K562 (cell line): Measurements from ENCODE around the gene MED31. TPM values are rescaled to one million over a fixed set of nuclear protein-coding genes. Genes with fewer than 3 reads are reported as not detected.

Experiments
- ATAC-seq: fragments of 200-7000 bp; cut with Tn5 transposase; 3 replicates; pipeline ENCODE4 v1.9.1; 2020; ENCODE audit warnings: moderate library complexity
- BruUV-seq: library from RNA; stranded (reverse); fragments of 400-500 nt; replicated peaks from 2 replicates; lab custom pipeline; 2021; lab: Mats Ljungman, UMichigan
- CTCF ChIA-PET: fragments of 300-600 bp; formaldehyde crosslinking; extraction: SDS; loops from one replicate; lab custom pipeline; 2021; ENCODE audit warnings: low intra/inter-chr PET ratio; lab: Yijun Ruan, JAX
- POLR2A ChIA-PET: fragments of 300-600, 350-650 bp; sonication (Branson Sonifier 250); formaldehyde crosslinking; extraction: SDS; loops from one replicate; lab custom pipeline; 2021; ENCODE audit warnings: antibody characterized with exemption, inconsistent platforms; lab: Yijun Ruan, JAX
- DNase-seq, 4 experiments: peaks; one replicate each; pipeline versions ENCODE4 v3.0.0 to v3.0.0-alpha.2; 2011 to 2018; ENCODE audit warnings: low spot score in 3 of 4, mixed read lengths in 3 of 4; ENCODE audit errors: extremely low read depth in 1 of 4
- FAIRE-seq: peaks from 2 replicates; lab custom pipeline; 2011; peaks lifted over from hg19 to GRCh38; lab: Jason Lieb, UNC
- H2AFZ ChIP-seq: 2 replicates; pipeline ENCODE4 v1.6.0; 2011; ENCODE audit warnings: low read depth, low read length, control low read depth, inconsistent platforms
- H3K27ac ChIP-seq: fragments of 200-600 bp; 3 replicates; pipeline ENCODE4 v1.8.0; 2011; ENCODE audit warnings: low read depth, mild to moderate bottlenecking, control low read depth, inconsistent platforms, low read length, moderate library complexity, mixed read lengths; ENCODE audit errors: extremely low read depth
- H3K27me3 ChIP-seq, 2 experiments: fragments of 300-600 bp in 1 of 2; 2 replicates in 1 of 2; 3 replicates in 1 of 2; pipeline versions ENCODE4 v1.6.0 to v1.8.0; 2011; ENCODE audit warnings: inconsistent platforms in 2 of 2, low read length in 2 of 2, mild to moderate bottlenecking in 1 of 2, mixed read lengths in 1 of 2, moderate library complexity in 1 of 2; ENCODE audit not compliant: control insufficient read depth in 2 of 2, insufficient read depth in 2 of 2
- H3K36me3 ChIP-seq: fragments of 300-600 bp; 3 replicates; pipeline ENCODE4 v1.8.0; 2011; ENCODE audit warnings: mild to moderate bottlenecking, low read length, inconsistent platforms; ENCODE audit not compliant: control insufficient read depth, insufficient read depth
- H3K4me1 ChIP-seq, 2 experiments: fragments of 200-600 bp in 1 of 2; replicated peaks in 1 of 2; 2 replicates in 1 of 2; 3 replicates in 1 of 2; pipeline versions ENCODE4 v1.5.1 to v1.8.0; 2011; ENCODE audit warnings: inconsistent platforms in 2 of 2, low read length in 2 of 2, mild to moderate bottlenecking in 1 of 2, mixed read lengths in 1 of 2, moderate library complexity in 1 of 2; ENCODE audit not compliant: control insufficient read depth in 2 of 2, insufficient read depth in 2 of 2
- H3K4me2 ChIP-seq: 2 replicates; pipeline ENCODE4 v1.6.1; 2011; ENCODE audit warnings: low read length, control low read depth, inconsistent platforms, mixed read lengths; ENCODE audit not compliant: insufficient read depth
- H3K4me3 ChIP-seq: fragments of 200-600 bp; sonication (generic), shearing (Covaris generic); 2 replicates; pipeline ENCODE4 v1.5.1; 2016; ENCODE audit warnings: control low read depth, inconsistent platforms
- H3K79me2 ChIP-seq: fragments of 200-600 bp; 3 replicates; pipeline ENCODE4 v1.8.0; 2011; ENCODE audit warnings: low read length, inconsistent platforms; ENCODE audit not compliant: control insufficient read depth, insufficient read depth
- H3K9ac ChIP-seq, 2 experiments: 2 replicates each; pipeline versions ENCODE4 v1.6.0 to v1.6.1; 2011; ENCODE audit warnings: low read depth in 2 of 2, low read length in 2 of 2, control low read depth in 1 of 2, inconsistent platforms in 1 of 2, mild to moderate bottlenecking in 1 of 2, mixed read lengths in 1 of 2; ENCODE audit not compliant: insufficient read depth in 1 of 2
- H3K9me1 ChIP-seq: one replicate; pipeline ENCODE4 v1.6.0; 2011; ENCODE audit warnings: inconsistent platforms, mild to moderate bottlenecking, low read length, moderate library complexity; ENCODE audit not compliant: control insufficient read depth, insufficient read depth
- H3K9me3 ChIP-seq: replicated peaks from 2 replicates; pipeline ENCODE4 v1.5.1; 2011; ENCODE audit warnings: low read depth, low read length, inconsistent platforms; ENCODE audit not compliant: control insufficient read depth, insufficient read depth
- H4K20me1 ChIP-seq: replicated peaks from 2 replicates; pipeline ENCODE4 v1.6.1; 2011; ENCODE audit warnings: low read length, inconsistent platforms, mixed read lengths; ENCODE audit not compliant: control insufficient read depth, insufficient read depth
- CBX8 ChIP-seq: fragments of 200-600 bp; sonication (generic); IDR thresholded peaks from 2 replicates; pipeline ENCODE4 v1.6.1; 2012; ENCODE audit warnings: borderline replicate concordance, mixed run types, low read depth, mild to moderate bottlenecking, moderate library complexity, mixed read lengths, low read length, control low read depth, inconsistent platforms; ENCODE audit not compliant: poor library complexity, severe bottlenecking; ENCODE audit errors: extremely low read depth
- CCNT2 ChIP-seq: IDR thresholded peaks from 2 replicates; pipeline ENCODE4 v1.6.1; 2011; ENCODE audit warnings: borderline replicate concordance, low read depth, mild to moderate bottlenecking, moderate library complexity, mixed read lengths, low read length; ENCODE audit not compliant: insufficient read length; ENCODE audit errors: extremely low read depth
- HMG20A ChIP-seq: fragments of 450-650 bp; formaldehyde crosslinking; conservative IDR thresholded peaks from 2 replicates; pipeline ENCODE4 v1.4.0; 2020; ENCODE audit warnings: mild to moderate bottlenecking, mixed read lengths
- MYNN ChIP-seq, 2 experiments: sonication (generic); formaldehyde crosslinking in 1 of 2; IDR thresholded peaks; 2 replicates each; pipeline versions ENCODE4 v1.5.0 to v1.6.1; 2016 to 2020; ENCODE audit warnings: antibody characterized with exemption in 1 of 2, missing genetic modification reagents in 1 of 2
- PREB ChIP-seq: sonication (generic); formaldehyde crosslinking; IDR thresholded peaks from 2 replicates; pipeline ENCODE4 v1.8.1; 2023; ENCODE audit warnings: mild to moderate bottlenecking, missing genetic modification reagents
- SFPQ ChIP-seq: fragments of 200-400 bp; formaldehyde crosslinking; IDR thresholded peaks from 2 replicates; pipeline ENCODE4 v1.6.1; 2017; ENCODE audit warnings: mild to moderate bottlenecking, low read depth, low read length, moderate library complexity
- SREBF2 ChIP-seq: sonication (generic); formaldehyde crosslinking; IDR thresholded peaks from 2 replicates; pipeline ENCODE4 v1.4.0; 2020; ENCODE audit warnings: mild to moderate bottlenecking, missing genetic modification reagents
- SRSF7 ChIP-seq: fragments of 200-400 bp; formaldehyde crosslinking; optimal IDR thresholded peaks from 2 replicates; pipeline ENCODE3; 2017; ENCODE audit warnings: mild to moderate bottlenecking, low read depth, low read length
- TAF9B ChIP-seq: fragments of 450-650 bp; IDR thresholded peaks from 2 replicates; pipeline ENCODE4 v1.6.1; 2018; ENCODE audit warnings: mild to moderate bottlenecking; ENCODE audit not compliant: partially characterized antibody
- ZFPM2 ChIP-seq: fragments of 250-450 bp; sonication (Bioruptor Pico); IDR thresholded peaks from 2 replicates; pipeline ENCODE4 v1.5.1; 2022; ENCODE audit warnings: mild to moderate bottlenecking
- ZNF780A ChIP-seq: fragments of 250-450 bp; sonication (Bioruptor Pico); IDR thresholded peaks from 2 replicates; pipeline ENCODE4 v1.5.0; 2021; ENCODE audit warnings: mild to moderate bottlenecking
- ZNF830 ChIP-seq: fragments of 250-450 bp; sonication (Bioruptor Pico); IDR thresholded peaks from 2 replicates; pipeline ENCODE4 v1.5.0; 2021; ENCODE audit warnings: mild to moderate bottlenecking
- WGBS: fragments of 100-300 bp; shearing (Covaris generic); methylation state at CpG from one replicate; pipeline ENCODE4 v1.1.6; 2016; ENCODE audit warnings: low coverage, mixed read lengths; ENCODE audit not compliant: insufficient coverage; ENCODE audit errors: missing lambda C conversion rate; 5-methylcytosine and 5-hydroxymethylcytosine counted together
- in situ Hi-C: fragments of 300-500 bp; cut with MboI; formaldehyde crosslinking; loops from 4 replicates; pipeline ENCODE4 v1.15.0; 2018; ENCODE audit warnings: inconsistent platforms, mixed read lengths
- intact Hi-C: fragments of 100-400 bp; cut with micrococcal nuclease; formaldehyde crosslinking; loops from 2 replicates; pipeline ENCODE4 v1.14.2; 2022
- polyA plus RNA-seq, 8 experiments: library from polyadenylated mRNA; depleted of rRNA in 4 of 8; stranded (reverse) in 5 of 8; unstranded in 3 of 8; fragments of >200 nt; fragmentation: Nextera tagmentation in 2 of 8; fragmentation: Illumina TruSeq in 1 of 8; extraction: Ambion mirVana in 2 of 8; extraction: Trizol in 1 of 8; gene quantifications; 2 replicates each; pipeline versions ENCODE4 v1.2.1 to v1.2.3, GENCODE V29; 2011 to 2014; ENCODE audit warnings: inconsistent platforms in 1 of 8, missing spikeins in 1 of 8
- total RNA-seq, 7 experiments: library from RNA; depleted of rRNA in 6 of 7; stranded (reverse); fragments of >200 nt in 6 of 7; fragmentation: Illumina TruSeq in 2 of 7; extraction: Trizol in 2 of 7; gene quantifications; 2 replicates each; pipeline versions ENCODE4 v1.2.1 to v1.2.3, GENCODE V29; 2011 to 2021; ENCODE audit warnings: low replicate concordance in 1 of 7

Gene MED31
- total and polyA plus RNA-seq, 9 of the 15 experiments (the other 6 are each of a cell fraction or from before 2014, with no cell fraction given), result 6.4 to 39.9 (median 14.6) TPM

- intact Hi-C loops, result no loop called here
- TF ChIP-seq PREB (CRISPR knock-in tag) (no peak), SRSF7 (no peak), SREBF2 (CRISPR knock-in tag) (no peak), ZNF780A (CRISPR knock-in tag) (no peak), ZNF830 (no peak), CCNT2 (no peak), TAF9B (no peak), MYNN (IDR thresholded peaks at IDR 0.05) (no peak), MYNN (CRISPR knock-in tag; IDR thresholded peaks at IDR 0.05) (no peak), ZFPM2 (CRISPR knock-in tag) (no peak), HMG20A (no peak), SFPQ (no peak), CBX8 (no peak)
- TF ChIP-seq, all 486 proteins: peak for 0
- no peak for ATAC-seq
- BruUV-seq, result no TSS peak
- peaks cover 13 to 46% of the 10 kb centered on the region in 2 experiments; a peak in 4 of 5 replicates for H3K27me3 ChIP-seq
- no peaks in the 10 kb centered on the region for H4K20me1 ChIP-seq
- in situ Hi-C loops, result no loop called here
- H3K4me1 ChIP-seq, result no peaks in the 10 kb centered on the region
- no peak overlapping the region for H3K27ac ChIP-seq
- ChIA-PET CTCF (no interaction called here), POLR2A (interaction anchor here (0.6 kb wide), 1 partner anchor 975 kb away, joined by 3 read pairs; no protein-coding TSS in a partner anchor)
- H2AFZ ChIP-seq, result no peak overlapping the region
- DNase-seq, result no peak
- H3K36me3 ChIP-seq, result no peaks in the 10 kb centered on the region
- 4% methylated on average over 4 of the region's 4 CpGs for WGBS
- FAIRE-seq, result no peak
- H3K4me2 ChIP-seq, result no peak overlapping the region
- H3K9me1 ChIP-seq, result no peaks in the 10 kb centered on the region
- H3K9ac ChIP-seq, result no peak overlapping the region
- no peaks in the 10 kb centered on the region for H3K9me3 ChIP-seq
- no peaks in the 10 kb centered on the region for H3K79me2 ChIP-seq
- H3K4me3 ChIP-seq, result no peak overlapping the region
These were observed 30.9 kb upstream of the MED31 start for GRCh38 chr17:6682339-6682738.
